A549 (cell line): Measurements from ENCODE around the gene RUNX1. TPM values are rescaled to one million over a fixed set of nuclear protein-coding genes. Genes with fewer than 3 reads are reported as not detected.

Source experiments
- ATAC-seq, 2 experiments: fragments of 200-7000 bp in 1 of 2; fragments of >200 bp in 1 of 2; cut with Nextera tagmentation in 1 of 2; cut with Tn5 transposase in 1 of 2; 3 replicates each; pipeline versions ENCODE4 v1.8.0 to v1.9.1; 2018 to 2020; ENCODE audit warnings: mild to moderate bottlenecking in 1 of 2, moderate library complexity in 1 of 2
- CTCF ChIA-PET: fragments of 300-600 bp; sonication (Branson Sonifier 250); formaldehyde crosslinking; extraction: SDS; loops from one replicate; lab custom pipeline; 2021; ENCODE audit warnings: antibody characterized with exemption, inconsistent platforms; lab: Yijun Ruan, JAX
- POLR2A ChIA-PET: fragments of 350-600 bp; formaldehyde crosslinking; extraction: SDS; loops from one replicate; lab custom pipeline; 2021; ENCODE audit warnings: antibody characterized with exemption, inconsistent platforms; lab: Yijun Ruan, JAX
- DNase-seq, 2 experiments: peaks; one replicate each; pipeline versions ENCODE4 v3.0.0 to v3.0.0-alpha.2; 2011 to 2016; ENCODE audit warnings: low read depth in 1 of 2, low spot score in 1 of 2
- FAIRE-seq: peaks from 2 replicates; lab custom pipeline; 2011; peaks lifted over from hg19 to GRCh38; lab: Jason Lieb, UNC
- H3K27ac ChIP-seq, 2 experiments: fragments of >200 bp; sonication (Bioruptor Twin); formaldehyde crosslinking; 3 replicates each; pipeline ENCODE4 v1.5.1; 2016 to 2017
- H3K4me1 ChIP-seq: fragments of >200 bp; sonication (Bioruptor Twin); formaldehyde crosslinking; 3 replicates; pipeline ENCODE4 v1.6.1; 2016
- H3K4me2 ChIP-seq: fragments of >200 bp; sonication (Bioruptor Twin); formaldehyde crosslinking; 3 replicates; pipeline ENCODE4 v1.6.1; 2016
- H3K4me3 ChIP-seq: fragments of >200 bp; sonication (Bioruptor Twin); formaldehyde crosslinking; 3 replicates; pipeline ENCODE4 v1.5.1; 2016
- H3K9me3 ChIP-seq: fragments of >200 bp; sonication (Bioruptor Twin); formaldehyde crosslinking; 3 replicates; pipeline ENCODE4 v1.6.1; 2016
- ATOH8 ChIP-seq: fragments of 250-450 bp; sonication (Bioruptor Pico); IDR thresholded peaks from 2 replicates; pipeline ENCODE4 v1.5.0; 2020; ENCODE audit warnings: low read depth, mild to moderate bottlenecking, moderate library complexity
- BHLHE40 ChIP-seq: IDR thresholded peaks from 2 replicates; pipeline ENCODE4 v1.6.1; 2012; ENCODE audit warnings: low read depth, low read length, inconsistent platforms
- EP300 ChIP-seq, 2 experiments: fragments of >200 bp; sonication (Bioruptor Twin); formaldehyde crosslinking; IDR thresholded peaks; 2 replicates in 1 of 2; 3 replicates in 1 of 2; pipeline ENCODE4 v1.6.1; 2016 to 2017
- FOSL2 ChIP-seq, 2 experiments: fragments of 450-650 bp in 1 of 2; fragments of >200 bp in 1 of 2; sonication (Bioruptor Twin) in 1 of 2; formaldehyde crosslinking; IDR thresholded peaks; 2 replicates each; pipeline versions ENCODE4 v1.5.0 to v1.6.1; 2016 to 2020; ENCODE audit warnings: mild to moderate bottlenecking in 1 of 2, moderate library complexity in 1 of 2
- GATA3 ChIP-seq: IDR thresholded peaks from 2 replicates; pipeline ENCODE4 v1.6.1; 2012; ENCODE audit warnings: borderline replicate concordance
- HMGXB4 ChIP-seq: fragments of 250-450 bp; sonication (Bioruptor Pico); IDR thresholded peaks from 2 replicates; pipeline ENCODE4 v1.5.0; 2021; ENCODE audit warnings: mild to moderate bottlenecking, moderate library complexity, borderline replicate concordance
- HOXB13 ChIP-seq: fragments of 250-450 bp; sonication (Bioruptor Pico); IDR thresholded peaks from 2 replicates; pipeline ENCODE4 v1.5.0; 2020; ENCODE audit warnings: low read depth, mild to moderate bottlenecking, moderate library complexity
- MAFK ChIP-seq: fragments of 450-650 bp; IDR thresholded peaks from 2 replicates; pipeline ENCODE4 v1.6.1; 2014; ENCODE audit not compliant: partially characterized antibody
- MAZ ChIP-seq: fragments of 150-350 bp; IDR thresholded peaks from 2 replicates; pipeline ENCODE4 v1.6.1; 2014; ENCODE audit warnings: antibody characterized with exemption, low read depth, low read length, borderline replicate concordance
- MYC ChIP-seq: IDR thresholded peaks from 2 replicates; pipeline ENCODE4 v1.6.1; 2012; ENCODE audit warnings: mild to moderate bottlenecking, inconsistent platforms, low read length, improper control_type of control experiment, borderline replicate concordance
- NFE2L2 ChIP-seq: fragments of 150-350 bp; conservative IDR thresholded peaks from 2 replicates; pipeline ENCODE4 v1.6.1; 2014; ENCODE audit warnings: low read length
- NPAS2 ChIP-seq: fragments of 250-450 bp; sonication (Bioruptor Pico); IDR thresholded peaks from 2 replicates; pipeline ENCODE4 v1.8.0; 2022; ENCODE audit warnings: mild to moderate bottlenecking, moderate library complexity, borderline replicate concordance
- SMC3 ChIP-seq: fragments of >200 bp; sonication (Bioruptor Twin); formaldehyde crosslinking; IDR thresholded peaks from 3 replicates; pipeline ENCODE4 v1.6.1; 2018; ENCODE audit warnings: inconsistent platforms
- SREBF2 ChIP-seq: fragments of 450-650 bp; IDR thresholded peaks from 2 replicates; pipeline ENCODE4 v1.6.1; 2014; ENCODE audit warnings: mild to moderate bottlenecking, moderate library complexity
- ZC3H11A ChIP-seq: fragments of 450-650 bp; IDR thresholded peaks from 2 replicates; pipeline ENCODE4 v1.6.1; 2014; ENCODE audit warnings: antibody characterized with exemption, mild to moderate bottlenecking
- WGBS: methylation state at CpG from one replicate; pipeline ENCODE4 v1.1.6; 2017; ENCODE audit errors: missing lambda C conversion rate; 5-methylcytosine and 5-hydroxymethylcytosine counted together
- polyA plus RNA-seq, 4 experiments: library from polyadenylated mRNA; depleted of rRNA in 3 of 4; stranded (reverse); fragments of >200 nt; fragmentation: RNase III in 1 of 4; extraction: RNeasy Plus Mini Kit Qiagen cat#74134 plus additional on column Dnase treatment in 1 of 4; gene quantifications; 2 replicates in 3 of 4; 3 replicates in 1 of 4; pipeline ENCODE4 v1.2.3, GENCODE V29; 2011 to 2017
- TF ChIP-seq, protein P1 (sequence below): fragments of 150-350 bp; IDR thresholded peaks from 2 replicates; pipeline ENCODE4 v1.6.1; 2014; ENCODE audit warnings: low read depth, mild to moderate bottlenecking, low read length

Gene RUNX1
- polyA plus RNA-seq, 2 of the 4 experiments (the other 2 are of a cell fraction): 5.5 TPM

- 96% methylated on average over 1 of the region's 1 CpG for WGBS
- CTCF ChIA-PET: interaction anchor here (1.3 kb wide), 1 partner anchor 101 kb away, joined by 4 read pairs; no protein-coding TSS in a partner anchor
- no peak for ATAC-seq
- Histone ChIP-seq H3K9me3 (no peaks in the 10 kb centered on the region), H3K4me2 (no peak overlapping the region), H3K4me3 (no peak overlapping the region), H3K4me1 (peaks cover 19% of the 10 kb centered on the region; the same call in 2 of the 3 replicates), H3K27ac (no peak overlapping the region)
- DNase-seq: no peak
- POLR2A ChIA-PET: no interaction called here
- TF ChIP-seq SMC3 (no peak), MAZ (no peak), BHLHE40 (no peak), EP300 (IDR thresholded peaks at IDR 0.05) (no peak)
- no peak for FAIRE-seq
These were observed 260.2 kb downstream of the RUNX1 start for GRCh38 chr21:34788879-34789278.

GRCh38 chr21:34783815-34784214 is 265.3 kb downstream of the RUNX1 start:
- TF ChIP-seq SREBF2: no peak
- no peak for TF ChIP-seq ATOH8 (CRISPR knock-in tag)
- TF ChIP-seq NFE2L2: no peak
- no peak for TF ChIP-seq NPAS2 (CRISPR knock-in tag)
- TF ChIP-seq, protein P1, sequence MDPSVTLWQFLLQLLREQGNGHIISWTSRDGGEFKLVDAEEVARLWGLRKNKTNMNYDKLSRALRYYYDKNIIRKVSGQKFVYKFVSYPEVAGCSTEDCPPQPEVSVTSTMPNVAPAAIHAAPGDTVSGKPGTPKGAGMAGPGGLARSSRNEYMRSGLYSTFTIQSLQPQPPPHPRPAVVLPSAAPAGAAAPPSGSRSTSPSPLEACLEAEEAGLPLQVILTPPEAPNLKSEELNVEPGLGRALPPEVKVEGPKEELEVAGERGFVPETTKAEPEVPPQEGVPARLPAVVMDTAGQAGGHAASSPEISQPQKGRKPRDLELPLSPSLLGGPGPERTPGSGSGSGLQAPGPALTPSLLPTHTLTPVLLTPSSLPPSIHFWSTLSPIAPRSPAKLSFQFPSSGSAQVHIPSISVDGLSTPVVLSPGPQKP: no peak
- no peak for TF ChIP-seq MAFK
- TF ChIP-seq SMC3: no peak
- TF ChIP-seq GATA3: no peak
- no peak for TF ChIP-seq BHLHE40
- no peak for TF ChIP-seq FOSL2 (IDR thresholded peaks at IDR 0.05)
- no peak for TF ChIP-seq FOSL2 (CRISPR knock-in tag; IDR thresholded peaks at IDR 0.05)
- no peak for TF ChIP-seq HOXB13
- no peak for TF ChIP-seq ZC3H11A
- no peak for TF ChIP-seq EP300 (IDR thresholded peaks at IDR 0.05)
- TF ChIP-seq MYC: no peak
- TF ChIP-seq HMGXB4 (CRISPR knock-in tag): no peak
- ATAC-seq: no peak
- Histone ChIP-seq H3K27ac (no peak overlapping the region), H3K4me2 (no peak overlapping the region), H3K4me3 (no peak overlapping the region), H3K4me1 (no peaks in the 10 kb centered on the region), H3K9me3 (no peaks in the 10 kb centered on the region)
- ChIA-PET POLR2A (no interaction called here), CTCF (interaction anchor here (0.9 kb wide), 1 partner anchor 38 kb away, joined by 3 read pairs; no protein-coding TSS in a partner anchor)
- no peak for FAIRE-seq
- 75% methylated on average over 2 of the region's 2 CpGs for WGBS
- DNase-seq: no peak

DNA sequence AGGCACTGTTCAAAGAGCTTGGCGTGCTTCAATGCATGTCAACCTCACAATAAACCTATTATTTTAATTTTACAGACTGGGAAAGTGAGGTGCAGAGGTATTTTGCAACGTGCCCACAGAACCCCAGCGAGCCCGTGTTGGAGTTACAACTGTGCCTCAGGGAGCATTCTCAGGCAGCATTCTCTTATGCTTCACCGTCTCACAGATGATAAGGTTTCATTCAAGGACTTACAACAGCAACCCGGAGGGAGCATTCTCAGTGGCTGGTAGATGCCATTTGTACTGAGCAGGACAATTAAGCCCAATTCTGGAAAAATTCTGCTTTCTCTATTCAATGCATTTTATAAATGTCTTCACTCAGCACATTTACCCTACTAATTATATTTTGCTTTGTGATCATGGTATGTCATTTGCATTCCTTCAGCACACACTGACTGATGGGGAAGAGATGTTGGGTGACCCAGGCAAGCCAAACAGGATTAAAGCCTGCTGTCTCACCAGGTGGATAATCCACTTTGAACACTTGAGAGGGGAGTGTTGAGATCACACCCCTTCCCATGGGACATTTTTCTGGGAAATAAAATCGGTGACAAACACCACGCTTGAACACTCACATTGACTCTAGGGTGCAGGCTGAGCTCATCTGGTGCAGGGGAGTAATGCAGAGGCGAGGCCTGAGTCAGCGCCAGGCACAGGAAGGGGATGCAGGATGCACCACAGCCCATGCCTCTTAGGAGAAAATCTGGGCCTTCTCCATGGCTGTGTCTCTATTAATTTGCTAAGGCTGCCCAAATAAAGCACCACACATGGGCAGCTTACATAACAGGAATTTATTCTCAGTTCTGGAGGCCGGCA is 266.4 kb downstream of the RUNX1 start:
- TF ChIP-seq ATOH8 (CRISPR knock-in tag) (no peak), MAFK (peak; percentile 12)
- no peak for FAIRE-seq
- CTCF ChIA-PET: no interaction called here

More for the DNA sequence above, 266.4 kb downstream of the RUNX1 start:
- no peak overlapping the region for H3K27ac ChIP-seq
- POLR2A ChIA-PET: no interaction called here
- H3K9me3 ChIP-seq: no peaks in the 10 kb centered on the region
- H3K4me1 ChIP-seq: no peaks in the 10 kb centered on the region
- H3K4me2 ChIP-seq: no peak overlapping the region
- H3K4me3 ChIP-seq: no peak overlapping the region
- no peak for DNase-seq
- no peak for ATAC-seq
- 78% methylated on average over 10 of the region's 11 CpGs for WGBS
